Neural cell (in vitro differentiated cells): ENCODE measurements around the gene GATA1.

Source experiments
- EP300 ChIP-seq: fragments of 450-650 bp; conservative IDR thresholded peaks from 2 replicates; pipeline ENCODE4 v1.6.1; 2014; ENCODE audit warnings: antibody characterized with exemption, mild to moderate bottlenecking, moderate library complexity; ENCODE audit not compliant: poor library complexity, severe bottlenecking
- EZH2 ChIP-seq: fragments of 200-600, 300-800 bp; shearing (Covaris generic), sonication (generic); IDR thresholded peaks from 2 replicates; pipeline ENCODE4 v1.6.1; 2014; ENCODE audit warnings: antibody characterized with exemption, low read length, borderline replicate concordance, mild to moderate bottlenecking; ENCODE audit not compliant: insufficient read depth, poor library complexity, severe bottlenecking
- POLR2AphosphoS5 ChIP-seq: IDR thresholded peaks from 2 replicates; pipeline ENCODE4 v1.6.1; 2012
- SMC3 ChIP-seq: fragments of 450-650 bp; conservative IDR thresholded peaks from 2 replicates; pipeline ENCODE4 v1.6.1; 2014; ENCODE audit warnings: antibody characterized with exemption, mild to moderate bottlenecking, moderate library complexity; ENCODE audit not compliant: poor library complexity
- TAF1 ChIP-seq: IDR thresholded peaks from 2 replicates; pipeline ENCODE4 v1.6.1; 2012; ENCODE audit warnings: low read depth
- TF ChIP-seq, protein P1 (sequence below): fragments of 450-650 bp; IDR thresholded peaks from 2 replicates; pipeline ENCODE4 v1.5.1; 2014; ENCODE audit warnings: antibody characterized with exemption, mild to moderate bottlenecking, moderate library complexity; ENCODE audit not compliant: poor library complexity, severe bottlenecking
- TF ChIP-seq, protein P2 (sequence below): IDR thresholded peaks from 2 replicates; pipeline ENCODE4 v1.6.1; 2012; ENCODE audit warnings: borderline replicate concordance

DNA sequence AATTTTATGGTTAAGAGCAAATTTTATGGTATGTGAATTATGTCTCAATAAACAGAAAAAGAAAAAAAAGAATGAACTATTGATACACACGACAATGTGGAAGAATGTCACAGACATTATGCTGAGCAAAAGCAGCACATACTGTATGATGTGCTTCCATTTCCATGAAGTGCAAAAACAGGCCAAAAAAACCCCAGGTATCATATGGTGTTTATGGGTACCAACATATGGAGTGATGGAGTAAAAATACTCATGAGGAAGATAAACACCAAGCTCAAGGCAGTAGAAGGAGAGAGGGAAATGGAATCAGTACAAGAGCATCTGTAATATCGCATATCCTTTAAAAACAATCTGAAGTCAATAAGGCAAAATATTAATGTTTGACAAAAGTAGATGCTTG lies 4.2 kb upstream of the GATA1 start:
- TF ChIP-seq EZH2 (no peak), POLR2AphosphoS5 (no peak), TAF1 (no peak), EP300 (no peak), SMC3 (no peak)
- TF ChIP-seq, protein P1, sequence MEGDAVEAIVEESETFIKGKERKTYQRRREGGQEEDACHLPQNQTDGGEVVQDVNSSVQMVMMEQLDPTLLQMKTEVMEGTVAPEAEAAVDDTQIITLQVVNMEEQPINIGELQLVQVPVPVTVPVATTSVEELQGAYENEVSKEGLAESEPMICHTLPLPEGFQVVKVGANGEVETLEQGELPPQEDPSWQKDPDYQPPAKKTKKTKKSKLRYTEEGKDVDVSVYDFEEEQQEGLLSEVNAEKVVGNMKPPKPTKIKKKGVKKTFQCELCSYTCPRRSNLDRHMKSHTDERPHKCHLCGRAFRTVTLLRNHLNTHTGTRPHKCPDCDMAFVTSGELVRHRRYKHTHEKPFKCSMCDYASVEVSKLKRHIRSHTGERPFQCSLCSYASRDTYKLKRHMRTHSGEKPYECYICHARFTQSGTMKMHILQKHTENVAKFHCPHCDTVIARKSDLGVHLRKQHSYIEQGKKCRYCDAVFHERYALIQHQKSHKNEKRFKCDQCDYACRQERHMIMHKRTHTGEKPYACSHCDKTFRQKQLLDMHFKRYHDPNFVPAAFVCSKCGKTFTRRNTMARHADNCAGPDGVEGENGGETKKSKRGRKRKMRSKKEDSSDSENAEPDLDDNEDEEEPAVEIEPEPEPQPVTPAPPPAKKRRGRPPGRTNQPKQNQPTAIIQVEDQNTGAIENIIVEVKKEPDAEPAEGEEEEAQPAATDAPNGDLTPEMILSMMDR: no peak
- TF ChIP-seq, protein P2, sequence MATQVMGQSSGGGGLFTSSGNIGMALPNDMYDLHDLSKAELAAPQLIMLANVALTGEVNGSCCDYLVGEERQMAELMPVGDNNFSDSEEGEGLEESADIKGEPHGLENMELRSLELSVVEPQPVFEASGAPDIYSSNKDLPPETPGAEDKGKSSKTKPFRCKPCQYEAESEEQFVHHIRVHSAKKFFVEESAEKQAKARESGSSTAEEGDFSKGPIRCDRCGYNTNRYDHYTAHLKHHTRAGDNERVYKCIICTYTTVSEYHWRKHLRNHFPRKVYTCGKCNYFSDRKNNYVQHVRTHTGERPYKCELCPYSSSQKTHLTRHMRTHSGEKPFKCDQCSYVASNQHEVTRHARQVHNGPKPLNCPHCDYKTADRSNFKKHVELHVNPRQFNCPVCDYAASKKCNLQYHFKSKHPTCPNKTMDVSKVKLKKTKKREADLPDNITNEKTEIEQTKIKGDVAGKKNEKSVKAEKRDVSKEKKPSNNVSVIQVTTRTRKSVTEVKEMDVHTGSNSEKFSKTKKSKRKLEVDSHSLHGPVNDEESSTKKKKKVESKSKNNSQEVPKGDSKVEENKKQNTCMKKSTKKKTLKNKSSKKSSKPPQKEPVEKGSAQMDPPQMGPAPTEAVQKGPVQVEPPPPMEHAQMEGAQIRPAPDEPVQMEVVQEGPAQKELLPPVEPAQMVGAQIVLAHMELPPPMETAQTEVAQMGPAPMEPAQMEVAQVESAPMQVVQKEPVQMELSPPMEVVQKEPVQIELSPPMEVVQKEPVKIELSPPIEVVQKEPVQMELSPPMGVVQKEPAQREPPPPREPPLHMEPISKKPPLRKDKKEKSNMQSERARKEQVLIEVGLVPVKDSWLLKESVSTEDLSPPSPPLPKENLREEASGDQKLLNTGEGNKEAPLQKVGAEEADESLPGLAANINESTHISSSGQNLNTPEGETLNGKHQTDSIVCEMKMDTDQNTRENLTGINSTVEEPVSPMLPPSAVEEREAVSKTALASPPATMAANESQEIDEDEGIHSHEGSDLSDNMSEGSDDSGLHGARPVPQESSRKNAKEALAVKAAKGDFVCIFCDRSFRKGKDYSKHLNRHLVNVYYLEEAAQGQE: no peak
